H1 (cell line): Measurements from ENCODE around the gene SLC25A21. TPM values are rescaled to one million over a fixed set of nuclear protein-coding genes. Genes with fewer than 3 reads are reported as not detected.

Experiments
- ATF2 ChIP-seq: IDR thresholded peaks from 2 replicates; pipeline ENCODE4 v1.6.1; 2012; ENCODE audit warnings: low read length, inconsistent platforms
- CBX5 ChIP-seq: fragments of 300-800, 300-1000 bp; sonication (generic); IDR thresholded peaks from 2 replicates; pipeline ENCODE4 v1.7.1; 2016; ENCODE audit warnings: antibody characterized with exemption, low read length, low read depth
- POLR2AphosphoS5 ChIP-seq: IDR thresholded peaks from 2 replicates; pipeline ENCODE4 v1.6.1; 2011; ENCODE audit warnings: low read depth, low read length
- SIN3A ChIP-seq, 2 experiments: IDR thresholded peaks in 1 of 2; conservative IDR thresholded peaks in 1 of 2; 2 replicates each; pipeline ENCODE4 v1.6.1; 2011 to 2012; ENCODE audit warnings: low read length in 2 of 2, improper control_type of control experiment in 1 of 2, low read depth in 1 of 2, mild to moderate bottlenecking in 1 of 2
- TBP ChIP-seq: IDR thresholded peaks from 2 replicates; pipeline ENCODE4 v1.6.1; 2011; ENCODE audit warnings: low read depth, low read length, improper control_type of control experiment
- polyA plus RNA-seq, 7 experiments: library from polyadenylated mRNA; depleted of rRNA in 3 of 7; stranded (reverse) in 5 of 7; unstranded in 2 of 7; fragments of >200 nt in 5 of 7; fragments of 200-250 nt in 2 of 7; gene quantifications; 1 replicate in 5 of 7; 2 replicates in 1 of 7; 4 replicates in 1 of 7; pipeline versions ENCODE4 v1.2.1 to v1.2.3, GENCODE V29; 2011 to 2013; ENCODE audit warnings: missing spikeins in 2 of 7, mixed read lengths in 2 of 7
- total RNA-seq: library from RNA; stranded (reverse); fragmentation: NEBNext Ultra II Directional; extraction: Animal tissue kit (Norgen Biotek cat#: 25700); gene quantifications from 2 replicates; pipeline ENCODE4 v1.2.1, GENCODE V29; 2021

Gene SLC25A21
- total and polyA plus RNA-seq, 2 of the 8 experiments (the other 6 are each of a cell fraction or from before 2014, with no cell fraction given) = 6.9 to 15.7 TPM

GRCh38 chr14:36955967-36956366 lies 216.4 kb downstream of the SLC25A21 start (continued):
- TF ChIP-seq POLR2AphosphoS5 (no peak), CBX5 (no peak), ATF2 (no peak), TBP (no peak), SIN3A (conservative IDR thresholded peaks at IDR 0.05 in 1 of 2, IDR thresholded peaks at IDR 0.05 in 1 of 2; ENCODE audit: low read depth in 1 of 2, low read length in 2 of 2) (no peak)
- TF ChIP-seq, all 59 proteins: peak for 0
